B cell (primary cell): ENCODE measurements around the gene TCF7L2.

Source experiments
- EZH2 ChIP-seq: IDR thresholded peaks from 2 replicates; pipeline ENCODE4 v1.6.1; 2012; ENCODE audit warnings: borderline replicate concordance, low read depth, mild to moderate bottlenecking, moderate library complexity, low read length; ENCODE audit not compliant: insufficient read depth, poor library complexity, severe bottlenecking
- TF ChIP-seq, protein P1 (sequence below): fragments of 200-600 bp; IDR thresholded peaks from one replicate; pipeline ENCODE4 v1.8.0; 2022; ENCODE audit warnings: antibody characterized with exemption, mild to moderate bottlenecking

DNA sequence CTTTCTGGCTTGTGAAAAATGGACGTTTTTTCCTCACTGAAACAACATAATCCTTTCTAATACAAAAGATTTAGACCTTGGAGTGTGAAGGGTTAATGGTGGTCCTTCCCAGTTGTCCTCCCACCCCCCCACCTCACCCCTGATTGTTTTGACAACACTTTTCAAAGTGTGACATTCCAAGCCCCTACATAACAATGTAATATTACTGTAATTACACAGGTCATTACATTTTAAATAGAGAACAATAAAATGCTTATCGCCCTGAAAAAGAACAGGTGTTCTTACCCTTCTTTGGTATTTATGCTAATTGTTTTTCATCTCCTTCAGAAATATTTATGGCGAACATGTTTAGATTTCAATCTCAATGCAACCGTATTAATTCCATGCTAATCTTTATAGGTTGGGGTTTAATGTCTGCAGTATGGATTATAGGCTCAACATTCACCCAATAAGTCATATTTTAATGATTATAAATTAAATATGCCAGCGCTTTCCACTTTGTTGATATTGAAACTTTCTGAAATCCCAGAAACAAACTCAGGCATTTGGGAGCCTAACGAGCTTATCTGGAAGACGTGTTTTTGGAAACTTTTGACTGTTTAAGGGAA, 5.0 kb downstream of the TCF7L2 start:
- TF ChIP-seq, protein P1, sequence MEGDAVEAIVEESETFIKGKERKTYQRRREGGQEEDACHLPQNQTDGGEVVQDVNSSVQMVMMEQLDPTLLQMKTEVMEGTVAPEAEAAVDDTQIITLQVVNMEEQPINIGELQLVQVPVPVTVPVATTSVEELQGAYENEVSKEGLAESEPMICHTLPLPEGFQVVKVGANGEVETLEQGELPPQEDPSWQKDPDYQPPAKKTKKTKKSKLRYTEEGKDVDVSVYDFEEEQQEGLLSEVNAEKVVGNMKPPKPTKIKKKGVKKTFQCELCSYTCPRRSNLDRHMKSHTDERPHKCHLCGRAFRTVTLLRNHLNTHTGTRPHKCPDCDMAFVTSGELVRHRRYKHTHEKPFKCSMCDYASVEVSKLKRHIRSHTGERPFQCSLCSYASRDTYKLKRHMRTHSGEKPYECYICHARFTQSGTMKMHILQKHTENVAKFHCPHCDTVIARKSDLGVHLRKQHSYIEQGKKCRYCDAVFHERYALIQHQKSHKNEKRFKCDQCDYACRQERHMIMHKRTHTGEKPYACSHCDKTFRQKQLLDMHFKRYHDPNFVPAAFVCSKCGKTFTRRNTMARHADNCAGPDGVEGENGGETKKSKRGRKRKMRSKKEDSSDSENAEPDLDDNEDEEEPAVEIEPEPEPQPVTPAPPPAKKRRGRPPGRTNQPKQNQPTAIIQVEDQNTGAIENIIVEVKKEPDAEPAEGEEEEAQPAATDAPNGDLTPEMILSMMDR, result no peak
- no peak for TF ChIP-seq EZH2
